OCI-LY7 (cell line): ENCODE measurements around the gene SLC26A11. TPM values are rescaled to one million over a fixed set of nuclear protein-coding genes. Genes with fewer than 3 reads are reported as not detected.

Experiments
- BruUV-seq: library from RNA; stranded (reverse); fragments of 400-500 nt; replicated peaks from 2 replicates; lab custom pipeline; 2021; lab: Mats Ljungman, UMichigan
- CTCF ChIA-PET: fragments of 300-600 bp; sonication (Branson Sonifier 250); formaldehyde crosslinking; loops from one replicate; lab custom pipeline; 2022; ENCODE audit warnings: antibody characterized with exemption; ENCODE audit not compliant: unreplicated experiment; lab: Charles Lee
- POLR2A ChIA-PET: fragments of 300-600 bp; sonication (Branson Sonifier 250); formaldehyde crosslinking; loops from one replicate; lab custom pipeline; 2022; ENCODE audit warnings: antibody characterized with exemption; lab: Charles Lee
- DNase-seq: peaks from one replicate; pipeline ENCODE4 v3.0.0-alpha.2; 2015; ENCODE audit warnings: low spot score
- H2AFZ ChIP-seq: fragments of 200-600 bp; sonication (generic), shearing (Covaris generic); 2 replicates; pipeline ENCODE4 v1.6.1; 2014; ENCODE audit warnings: mild to moderate bottlenecking, antibody characterized with exemption, low read length, moderate library complexity
- H3K27ac ChIP-seq: fragments of 200-600 bp; sonication (generic); 2 replicates; pipeline ENCODE4 v1.5.1; 2014; ENCODE audit warnings: mixed run types, low read depth, mild to moderate bottlenecking, moderate library complexity, low read length, inconsistent platforms; ENCODE audit not compliant: poor library complexity, severe bottlenecking
- H3K36me3 ChIP-seq: fragments of 200-600 bp; sonication (generic); 2 replicates; pipeline ENCODE4 v1.6.1; 2014; ENCODE audit warnings: mild to moderate bottlenecking, antibody characterized with exemption, low read length, moderate library complexity, mixed read lengths; ENCODE audit not compliant: insufficient read depth
- H3K4me1 ChIP-seq: fragments of 200-600 bp; sonication (generic); 2 replicates; pipeline ENCODE4 v1.5.1; 2014; ENCODE audit warnings: mild to moderate bottlenecking, low read length; ENCODE audit not compliant: insufficient read depth, poor library complexity, severe bottlenecking
- H3K4me2 ChIP-seq: fragments of 200-600 bp; sonication (generic); 2 replicates; pipeline ENCODE4 v1.6.1; 2014; ENCODE audit warnings: mild to moderate bottlenecking, low read length
- H3K4me3 ChIP-seq: fragments of 200-600 bp; sonication (generic); 2 replicates; pipeline ENCODE4 v1.5.1; 2014; ENCODE audit warnings: mild to moderate bottlenecking, low read depth, low read length; ENCODE audit not compliant: poor library complexity, severe bottlenecking
- H3K79me2 ChIP-seq: fragments of 200-600 bp; sonication (generic); 2 replicates; pipeline ENCODE4 v1.6.1; 2016; ENCODE audit warnings: low read depth, mild to moderate bottlenecking, low read length, moderate library complexity, mixed read lengths; ENCODE audit not compliant: insufficient read depth
- H3K9me2 ChIP-seq: fragments of 200-600 bp; sonication (generic); 2 replicates; pipeline ENCODE4 v1.6.1; 2016; ENCODE audit warnings: mild to moderate bottlenecking, low read length, mixed read lengths; ENCODE audit not compliant: insufficient read depth
- H3K9me3 ChIP-seq: fragments of 200-600 bp; sonication (generic); 2 replicates; pipeline ENCODE4 v1.6.1; 2014; ENCODE audit warnings: mild to moderate bottlenecking, mixed run types, low read length, mixed read lengths
- H4K20me1 ChIP-seq: fragments of 200-600 bp; sonication (generic); 2 replicates; pipeline ENCODE4 v1.6.1; 2014; ENCODE audit warnings: mild to moderate bottlenecking, antibody characterized with exemption, low read length, moderate library complexity, mixed read lengths; ENCODE audit not compliant: insufficient read depth
- EZH2phosphoT487 ChIP-seq: fragments of 200-600 bp; sonication (generic); IDR thresholded peaks from 2 replicates; pipeline ENCODE4 v1.6.1; 2018; ENCODE audit warnings: low read depth, borderline replicate concordance, mild to moderate bottlenecking, mixed run types, antibody characterized with exemption, low read length, moderate library complexity, mixed read lengths
- intact Hi-C: fragments of 100-400 bp; cut with micrococcal nuclease; formaldehyde crosslinking; loops from one replicate; pipeline ENCODE4 v1.10.0; 2022; ENCODE audit not compliant: unreplicated experiment
- total RNA-seq, 2 experiments: library from RNA; depleted of rRNA in 1 of 2; stranded (reverse); fragments of >200 nt in 1 of 2; shearing (Covaris generic) in 1 of 2; gene quantifications; 2 replicates each; pipeline ENCODE4 v1.2.3, GENCODE V29; 2014 to 2022
- TF ChIP-seq, protein P1 (sequence below): fragments of 200-600 bp; sonication (generic); conservative IDR thresholded peaks from 2 replicates; pipeline ENCODE4 v1.5.1; 2014; ENCODE audit warnings: mild to moderate bottlenecking, antibody characterized with exemption, low read length, moderate library complexity, mixed read lengths

SLC26A11 gene
- total RNA-seq, 2 experiments from 2014 or later, result 3.5 to 4.1 TPM

GRCh38 chr17:80253631-80254395, 33.6 kb downstream of the SLC26A11 start:
- H3K4me3 ChIP-seq, result no peak overlapping the region
- H3K4me1 ChIP-seq, result peaks cover 24% of the 10 kb centered on the region
- CTCF ChIA-PET, result no interaction called here
- no peaks in the 10 kb centered on the region for H3K36me3 ChIP-seq
- H3K27ac ChIP-seq, result no peak overlapping the region
- no peaks in the 10 kb centered on the region for H3K9me2 ChIP-seq
- H4K20me1 ChIP-seq, result no peaks in the 10 kb centered on the region
- DNase-seq, result no peak
- H3K79me2 ChIP-seq, result no peaks in the 10 kb centered on the region
- no peak overlapping the region for H3K4me2 ChIP-seq
- intact Hi-C loops, result loop anchor here (1.0 to 2.0 kb wide), 3 partner anchors 58 to 172 kb away; partner anchors contain the start of gene GAA
- no peak for TF ChIP-seq EZH2phosphoT487
- TF ChIP-seq, protein P1, sequence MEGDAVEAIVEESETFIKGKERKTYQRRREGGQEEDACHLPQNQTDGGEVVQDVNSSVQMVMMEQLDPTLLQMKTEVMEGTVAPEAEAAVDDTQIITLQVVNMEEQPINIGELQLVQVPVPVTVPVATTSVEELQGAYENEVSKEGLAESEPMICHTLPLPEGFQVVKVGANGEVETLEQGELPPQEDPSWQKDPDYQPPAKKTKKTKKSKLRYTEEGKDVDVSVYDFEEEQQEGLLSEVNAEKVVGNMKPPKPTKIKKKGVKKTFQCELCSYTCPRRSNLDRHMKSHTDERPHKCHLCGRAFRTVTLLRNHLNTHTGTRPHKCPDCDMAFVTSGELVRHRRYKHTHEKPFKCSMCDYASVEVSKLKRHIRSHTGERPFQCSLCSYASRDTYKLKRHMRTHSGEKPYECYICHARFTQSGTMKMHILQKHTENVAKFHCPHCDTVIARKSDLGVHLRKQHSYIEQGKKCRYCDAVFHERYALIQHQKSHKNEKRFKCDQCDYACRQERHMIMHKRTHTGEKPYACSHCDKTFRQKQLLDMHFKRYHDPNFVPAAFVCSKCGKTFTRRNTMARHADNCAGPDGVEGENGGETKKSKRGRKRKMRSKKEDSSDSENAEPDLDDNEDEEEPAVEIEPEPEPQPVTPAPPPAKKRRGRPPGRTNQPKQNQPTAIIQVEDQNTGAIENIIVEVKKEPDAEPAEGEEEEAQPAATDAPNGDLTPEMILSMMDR, result no peak
- H3K9me3 ChIP-seq, result no peaks in the 10 kb centered on the region
- no TSS peak for BruUV-seq
- POLR2A ChIA-PET, result no interaction called here
- no peak overlapping the region for H2AFZ ChIP-seq

- Histone ChIP-seq H3K4me3 (no peak overlapping the region), H3K4me2 (no peak overlapping the region), H3K9me2 (no peaks in the 10 kb centered on the region), H3K36me3 (no peaks in the 10 kb centered on the region), H3K9me3 (no peaks in the 10 kb centered on the region), H3K27ac (no peak overlapping the region), H3K4me1 (peaks cover 32% of the 10 kb centered on the region), H3K79me2 (no peaks in the 10 kb centered on the region), H2AFZ (peak overlapping the region; percentile 61), H4K20me1 (no peaks in the 10 kb centered on the region)
- DNase-seq, result peak; percentile 40
- intact Hi-C loops, result no loop called here
- POLR2A ChIA-PET, result interaction anchor here (0.8 kb wide), 1 partner anchor 63 kb away, joined by 4 read pairs; no protein-coding TSS in a partner anchor
- no TSS peak for BruUV-seq
- CTCF ChIA-PET, result no interaction called here
- TF ChIP-seq EZH2phosphoT487, result no peak
- TF ChIP-seq, protein P1, result no peak
These were observed 34.4 kb downstream of the SLC26A11 start for GRCh38 chr17:80254396-80255251.
